GM18861 (cell line): ENCODE data around the gene NAPA.
"Not testable (repeated sequence)": the region's sequence is repeated elsewhere in the genome, so short reads cannot be mapped to it uniquely, and the experiment has no call there.

Source experiments
- ATAC-seq: cut with Tn5 transposase; IDR thresholded peaks from one replicate; pipeline ENCODE4 v1.9.1; 2021; ENCODE audit not compliant: unreplicated experiment

NAPA gene

GRCh38 chr19:47487551-47488515, 27.0 kb downstream of the NAPA start:
- no peak for ATAC-seq

GRCh38 chr19:47486900-47487299, 28.0 kb downstream of the NAPA start:
- no peak for ATAC-seq

GRCh38 chr19:47486220-47486619, 28.6 kb downstream of the NAPA start:
- ATAC-seq = not testable (repeated sequence)

- ATAC-seq = no peak
These were observed 29.7 kb downstream of the NAPA start for GRCh38 chr19:47485210-47485609.

DNA sequence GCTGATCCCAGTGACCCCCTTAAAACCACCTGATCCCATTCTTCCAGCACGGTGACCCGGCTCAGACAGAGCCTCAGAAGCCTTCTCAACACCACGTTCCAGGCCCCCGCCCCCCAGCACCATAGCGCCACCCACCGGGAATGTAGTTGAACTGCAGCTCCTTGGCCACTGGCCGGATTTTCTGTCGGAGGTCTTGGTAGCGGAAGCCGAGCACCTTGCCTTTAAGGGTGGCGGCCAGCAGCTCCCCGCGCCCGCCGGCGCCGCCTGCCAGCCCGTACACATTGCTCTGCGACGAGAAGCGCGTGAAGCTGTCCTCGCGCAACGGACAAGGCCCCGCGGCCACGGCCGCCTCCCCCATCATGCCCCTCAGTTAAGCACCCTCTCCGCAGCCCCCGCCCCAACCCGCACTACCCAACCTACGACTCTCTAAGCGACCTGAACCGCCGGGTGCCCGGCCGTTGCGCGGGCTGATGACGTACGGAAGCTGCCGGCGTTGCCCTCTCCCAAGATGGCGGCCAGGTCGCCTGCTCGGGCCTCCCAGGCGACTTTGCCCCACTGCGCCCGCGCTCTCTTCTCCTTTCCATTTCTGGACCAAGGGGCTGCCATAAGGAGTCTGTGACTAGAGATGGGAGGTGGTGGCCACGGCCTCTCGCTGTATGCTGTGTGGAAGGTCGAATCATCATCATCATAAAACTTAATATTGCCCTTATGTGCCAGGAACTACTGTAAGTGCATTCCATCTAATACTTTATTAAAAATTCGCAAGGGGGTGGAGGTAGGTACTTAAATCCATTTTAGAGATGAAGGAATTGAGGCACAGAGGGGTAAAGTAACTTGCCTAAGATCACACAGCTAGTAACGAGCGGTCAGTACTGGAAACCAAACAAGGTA, 30.8 kb downstream of the NAPA start, which contains the start of gene KPTN:
TSS of gene KPTN (minus strand) at position 420 of the 891 bp plus-strand sequence. CDS start at position 361, 59 bp downstream.
- peak; percentile 60 for ATAC-seq

DNA sequence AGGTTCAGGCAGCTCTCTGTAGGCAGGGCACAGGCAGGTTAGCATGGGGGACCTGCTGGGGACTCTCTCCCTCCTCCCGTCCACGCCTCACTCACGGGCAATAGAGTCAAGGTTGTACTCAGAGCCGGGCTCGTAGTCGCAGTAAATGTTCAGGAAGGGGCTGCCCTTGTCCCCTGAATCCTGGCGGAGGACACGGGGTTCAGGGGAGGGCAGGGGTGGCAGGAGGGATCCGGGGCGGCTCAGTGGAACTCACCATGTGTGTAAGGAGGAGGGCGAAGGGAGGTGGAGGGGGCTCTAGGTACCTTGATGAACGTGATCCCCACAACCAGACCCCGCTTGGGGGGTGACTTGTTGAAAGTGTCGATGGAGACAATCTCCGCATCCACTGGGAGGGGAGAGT, 31.7 kb downstream of the NAPA start:
- ATAC-seq = no peak

GRCh38 chr19:47481460-47482052, 33.3 kb downstream of the NAPA start:
- no peak for ATAC-seq

DNA sequence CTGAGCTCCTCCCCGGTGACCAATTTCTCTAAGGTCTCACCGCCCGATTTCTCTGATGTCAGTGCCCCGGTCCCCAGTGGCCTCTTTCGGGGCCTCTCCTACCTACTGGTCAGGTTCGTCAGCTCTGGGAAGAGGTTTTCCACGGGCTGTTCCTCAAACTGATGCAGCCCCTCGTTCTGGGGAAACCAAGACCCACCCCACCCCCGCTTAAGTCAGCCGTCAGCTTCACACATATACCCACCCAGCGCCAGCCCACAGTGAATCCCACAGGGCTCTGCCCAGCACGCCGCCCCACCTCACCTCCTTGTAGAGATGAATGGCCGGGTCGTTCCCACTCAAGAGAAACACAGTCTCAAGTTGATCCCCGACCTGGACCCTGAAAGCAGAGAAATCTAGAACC, 34.2 kb downstream of the NAPA start:
- no peak for ATAC-seq

DNA sequence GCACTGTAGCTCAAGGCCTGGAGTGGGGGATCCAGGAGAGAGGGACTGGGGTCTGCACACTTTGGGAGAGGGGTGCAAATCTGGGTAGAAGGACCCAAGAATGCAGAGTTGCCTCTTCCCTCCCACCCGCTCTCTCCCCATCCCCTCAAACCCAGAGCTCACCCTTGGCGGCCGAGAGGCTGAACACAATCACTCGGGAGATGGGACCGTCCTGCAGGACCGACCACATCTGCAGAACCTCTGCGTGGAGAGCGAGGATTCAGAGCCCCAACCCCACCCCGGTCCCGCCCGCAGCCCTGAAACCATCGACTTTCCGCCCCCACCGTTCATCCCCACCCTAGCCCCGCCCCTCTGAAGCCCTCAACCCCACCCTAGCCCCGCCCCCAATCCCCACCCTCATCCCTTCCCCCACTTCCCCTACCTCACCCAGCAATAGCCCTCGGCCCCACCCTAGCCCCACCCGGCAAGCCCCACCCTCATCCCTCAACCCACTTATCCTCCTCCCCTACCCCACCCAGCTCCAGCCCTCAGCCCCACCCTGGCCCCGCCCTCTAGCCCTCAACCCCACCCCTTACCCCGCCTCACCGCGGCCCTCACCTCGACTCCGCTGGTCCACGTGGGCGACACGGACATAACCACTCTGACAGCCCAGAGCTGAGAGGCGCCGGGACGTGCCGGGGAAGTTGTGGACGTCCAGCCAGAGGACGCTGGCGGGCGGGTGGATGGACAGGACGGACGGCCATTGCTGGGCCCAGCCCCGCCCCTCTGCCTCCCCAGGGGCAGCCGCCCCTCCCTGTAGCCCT, 35.0 kb downstream of the NAPA start:
- no peak for ATAC-seq

GRCh38 chr19:47476438-47476972, 38.4 kb downstream of the NAPA start:
- ATAC-seq = no peak

DNA sequence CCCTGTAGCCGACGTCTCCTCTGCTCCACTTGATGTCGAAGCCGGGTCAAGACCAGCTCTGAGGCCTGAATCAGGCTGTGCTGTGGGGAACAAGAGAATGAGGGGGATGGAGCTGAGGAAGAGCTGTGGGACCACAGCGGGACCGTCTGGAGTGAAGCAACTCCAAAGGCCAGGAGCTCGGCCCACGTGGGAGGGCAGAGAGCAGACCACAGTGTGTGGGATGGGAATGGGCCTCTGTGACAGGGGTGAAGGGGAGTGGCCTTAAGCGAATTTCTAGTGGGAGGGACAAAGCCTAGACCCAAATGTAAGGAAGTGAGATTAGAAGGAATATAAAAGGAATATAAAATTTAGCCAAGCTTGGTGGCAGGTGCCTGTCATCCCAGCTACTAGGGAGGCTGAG, 39.4 kb downstream of the NAPA start:
- ATAC-seq = no peak

DNA sequence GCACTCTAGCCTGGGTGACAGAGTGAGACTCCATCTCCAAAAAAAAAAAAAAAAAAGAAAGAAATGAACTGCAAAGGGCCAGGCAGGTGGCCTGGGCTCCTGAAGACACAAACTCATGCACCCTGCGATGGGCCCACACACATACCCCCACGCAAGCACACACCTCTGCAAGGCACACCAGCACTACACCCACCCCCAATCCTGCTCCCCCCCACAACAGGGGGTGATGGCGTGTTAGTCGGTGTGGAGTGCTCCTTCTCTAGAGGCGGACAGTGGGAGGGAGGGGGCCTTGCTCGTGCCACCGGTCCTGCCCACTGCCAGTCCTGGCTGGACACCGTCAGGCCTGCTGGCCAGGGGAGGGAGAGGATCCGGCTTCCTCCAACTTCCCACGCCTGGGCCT, 41.5 kb downstream of the NAPA start:
- ATAC-seq = no peak

- ATAC-seq = no peak
These were observed 43.0 kb downstream of the NAPA start, which contains the start of gene SLC8A2 for GRCh38 chr19:47471733-47472457. Gene SLC8A2 (minus strand): TSS chr19:47471893. CDS start chr19:47466403, 5,490 bp downstream.

DNA sequence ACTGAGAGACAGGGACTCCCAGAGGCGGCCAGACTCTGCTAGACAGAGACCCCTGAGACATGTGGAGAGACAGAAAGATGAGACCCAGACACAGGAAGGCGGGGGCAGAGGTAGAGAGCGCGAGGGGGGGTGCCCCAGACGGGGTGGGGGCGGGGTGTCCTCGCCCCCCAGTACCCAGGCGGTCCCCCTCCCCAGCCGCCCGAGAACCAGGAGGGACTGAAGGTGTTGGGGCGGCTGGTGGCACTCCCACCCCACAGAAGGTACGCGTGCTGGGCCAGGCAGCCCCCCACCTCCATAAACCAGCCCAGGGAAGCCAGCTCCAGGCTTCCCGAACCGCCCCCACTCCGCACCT, 43.5 kb downstream of the NAPA start:
- ATAC-seq = no peak

DNA sequence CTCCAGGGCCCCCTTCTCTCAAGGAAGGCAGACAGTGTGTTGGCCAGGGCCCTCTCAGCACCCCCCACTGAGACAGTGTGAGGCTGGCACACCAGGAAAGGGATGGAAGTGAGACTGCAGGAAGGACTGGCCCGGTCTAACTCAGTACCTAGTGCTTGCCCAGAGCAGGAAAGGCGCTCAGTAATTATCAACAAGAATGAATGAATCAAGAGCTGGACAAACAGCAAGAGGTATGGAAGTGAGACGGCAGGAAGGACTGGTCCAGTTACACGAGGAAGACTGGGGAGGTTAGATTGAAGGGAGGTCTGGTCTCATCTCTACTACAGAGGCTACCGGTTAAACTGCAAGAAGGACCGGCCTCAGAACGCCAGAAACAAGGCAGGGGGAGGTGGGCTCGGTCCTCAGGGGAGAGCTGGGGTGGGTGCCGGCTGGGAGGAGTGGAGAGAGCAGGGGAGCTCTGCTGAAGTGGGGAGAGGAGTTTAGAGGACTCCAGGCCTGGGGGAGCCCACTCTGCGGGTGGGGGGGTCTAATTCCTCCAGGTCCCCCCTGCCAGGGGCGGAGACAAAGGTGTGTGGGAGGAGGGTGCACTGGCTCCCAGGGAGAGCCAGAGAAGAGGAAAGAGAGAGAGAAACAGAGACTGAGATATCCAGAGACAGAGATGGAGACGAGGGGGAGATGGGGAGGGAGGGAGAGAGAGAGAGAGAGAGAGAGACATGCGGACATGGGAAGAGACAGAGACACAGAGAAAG, 44.2 kb downstream of the NAPA start:
- no peak for ATAC-seq

GRCh38 chr19:47469719-47470118, 45.1 kb downstream of the NAPA start:
- no peak for ATAC-seq

GRCh38 chr19:47469363-47469700, 45.5 kb downstream of the NAPA start:
- no peak for ATAC-seq

GRCh38 chr19:47467914-47468313, 46.9 kb downstream of the NAPA start:
- ATAC-seq = no peak

DNA sequence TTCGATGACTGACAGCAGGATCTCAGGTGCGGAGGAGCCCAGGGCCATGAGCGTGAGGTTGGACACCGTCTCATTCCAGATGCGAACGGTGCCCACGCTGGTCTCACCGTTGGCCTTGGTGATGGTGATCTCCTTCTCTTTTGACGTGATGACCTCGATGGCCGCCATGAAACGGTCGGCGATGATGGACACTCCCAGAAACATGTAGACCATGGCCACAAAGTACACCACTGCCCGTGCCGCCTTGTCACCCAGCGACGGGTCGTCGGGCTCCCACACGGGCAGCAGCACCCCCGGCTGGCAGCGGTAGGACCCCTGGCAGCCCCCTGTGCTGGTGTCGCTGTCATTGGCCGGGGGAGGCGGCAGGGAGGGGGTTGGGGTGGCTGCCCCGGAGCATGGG, 48.9 kb downstream of the NAPA start:
- ATAC-seq = no peak
